GM10248 (cell line): ENCODE results near the gene PRF1.

Experiments used
- CTCF ChIA-PET: fragments of 300-600 bp; sonication (Branson Sonifier 250); formaldehyde crosslinking; extraction: SDS; loops from one replicate; lab custom pipeline; 2021; ENCODE audit warnings: antibody characterized with exemption; lab: Yijun Ruan, JAX
- POLR2A ChIA-PET: fragments of 350-650 bp; sonication (Branson Sonifier 250); formaldehyde crosslinking; extraction: SDS; loops from one replicate; lab custom pipeline; 2020; ENCODE audit warnings: antibody characterized with exemption; lab: Yijun Ruan, JAX
- DNase-seq: peaks from one replicate; pipeline ENCODE4 v3.0.0; 2012; ENCODE audit errors: extremely low spot score
- TF ChIP-seq, protein P1 (sequence below): IDR thresholded peaks from 2 replicates; pipeline ENCODE4 v1.5.1; 2012; ENCODE audit warnings: mild to moderate bottlenecking, low read depth; ENCODE audit errors: extremely low read depth, missing control alignments, control extremely low read depth

The PRF1 gene

DNA sequence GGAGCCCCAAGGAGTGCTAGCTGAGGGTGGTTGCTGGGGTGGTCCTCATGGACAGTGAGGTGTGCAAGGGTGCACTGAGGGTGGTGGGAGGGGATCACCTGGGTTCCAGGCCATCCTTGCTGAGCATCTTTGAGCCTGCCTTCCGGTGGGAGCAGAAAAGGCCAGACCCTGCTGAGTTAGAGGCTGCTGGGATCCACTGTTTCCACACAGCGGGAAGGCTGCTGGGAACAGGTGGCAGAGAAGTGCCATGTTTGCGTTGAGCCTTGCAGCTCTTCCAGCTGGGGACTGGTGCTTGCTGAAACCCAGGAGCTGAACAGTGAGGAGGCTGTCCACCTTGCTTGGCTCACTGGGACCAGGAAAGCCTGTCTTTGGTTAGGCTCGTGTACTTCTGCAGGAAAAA lies 34.9 kb downstream of the PRF1 start:
- DNase-seq: no peak
- POLR2A ChIA-PET: no interaction called here
- TF ChIP-seq, protein P1, sequence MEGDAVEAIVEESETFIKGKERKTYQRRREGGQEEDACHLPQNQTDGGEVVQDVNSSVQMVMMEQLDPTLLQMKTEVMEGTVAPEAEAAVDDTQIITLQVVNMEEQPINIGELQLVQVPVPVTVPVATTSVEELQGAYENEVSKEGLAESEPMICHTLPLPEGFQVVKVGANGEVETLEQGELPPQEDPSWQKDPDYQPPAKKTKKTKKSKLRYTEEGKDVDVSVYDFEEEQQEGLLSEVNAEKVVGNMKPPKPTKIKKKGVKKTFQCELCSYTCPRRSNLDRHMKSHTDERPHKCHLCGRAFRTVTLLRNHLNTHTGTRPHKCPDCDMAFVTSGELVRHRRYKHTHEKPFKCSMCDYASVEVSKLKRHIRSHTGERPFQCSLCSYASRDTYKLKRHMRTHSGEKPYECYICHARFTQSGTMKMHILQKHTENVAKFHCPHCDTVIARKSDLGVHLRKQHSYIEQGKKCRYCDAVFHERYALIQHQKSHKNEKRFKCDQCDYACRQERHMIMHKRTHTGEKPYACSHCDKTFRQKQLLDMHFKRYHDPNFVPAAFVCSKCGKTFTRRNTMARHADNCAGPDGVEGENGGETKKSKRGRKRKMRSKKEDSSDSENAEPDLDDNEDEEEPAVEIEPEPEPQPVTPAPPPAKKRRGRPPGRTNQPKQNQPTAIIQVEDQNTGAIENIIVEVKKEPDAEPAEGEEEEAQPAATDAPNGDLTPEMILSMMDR: no peak
- CTCF ChIA-PET: interaction anchor here (0.9 to 1.4 kb wide), 4 partner anchors 12 to 19 kb away, joined by 3 to 5 read pairs (median 4); no protein-coding TSS in a partner anchor

DNA sequence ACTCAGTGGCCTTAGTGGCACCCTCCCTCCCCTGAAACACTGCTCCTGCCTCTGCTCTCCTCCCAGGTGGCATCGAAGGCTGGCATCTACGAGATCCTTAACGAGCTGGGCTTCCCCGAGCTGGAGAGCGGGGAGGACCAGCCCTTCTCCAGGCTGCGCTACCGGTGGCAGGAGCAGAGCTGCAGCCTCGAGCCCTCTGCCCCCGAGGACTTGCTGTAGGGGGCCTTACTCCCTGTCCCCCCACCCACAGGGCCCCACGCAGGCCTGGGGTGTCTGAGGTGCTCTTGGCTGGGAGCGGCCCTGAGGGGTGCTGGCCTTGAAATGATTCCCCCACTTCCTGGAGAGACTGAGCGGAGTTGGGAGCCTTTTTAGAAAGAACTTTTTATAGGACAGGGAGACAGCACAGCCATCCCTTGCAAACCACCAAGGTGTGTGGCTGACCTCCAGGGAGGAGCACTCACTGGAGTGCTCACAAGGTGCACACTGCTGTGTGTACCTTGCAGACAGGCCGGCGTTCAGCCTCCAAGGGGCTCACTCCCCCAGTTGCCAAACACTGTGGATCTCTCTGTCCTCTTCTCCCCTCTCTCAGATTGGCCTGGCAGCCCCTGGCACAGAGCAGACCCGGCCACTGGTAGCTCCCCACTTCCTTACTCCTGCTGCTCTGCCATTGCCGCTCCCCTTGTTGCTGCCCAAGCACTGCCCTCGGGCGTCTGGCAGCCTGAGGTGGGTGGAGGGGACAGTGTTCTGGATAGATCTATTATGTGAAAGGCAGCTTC lies 35.8 kb downstream of the PRF1 start:
- DNase-seq: no peak
- POLR2A ChIA-PET: no interaction called here
- CTCF ChIA-PET: interaction anchor here (0.9 to 1.5 kb wide), 5 partner anchors 10 to 18 kb away, joined by 3 to 5 read pairs (median 4); no protein-coding TSS in a partner anchor
- TF ChIP-seq, protein P1: no peak

DNA sequence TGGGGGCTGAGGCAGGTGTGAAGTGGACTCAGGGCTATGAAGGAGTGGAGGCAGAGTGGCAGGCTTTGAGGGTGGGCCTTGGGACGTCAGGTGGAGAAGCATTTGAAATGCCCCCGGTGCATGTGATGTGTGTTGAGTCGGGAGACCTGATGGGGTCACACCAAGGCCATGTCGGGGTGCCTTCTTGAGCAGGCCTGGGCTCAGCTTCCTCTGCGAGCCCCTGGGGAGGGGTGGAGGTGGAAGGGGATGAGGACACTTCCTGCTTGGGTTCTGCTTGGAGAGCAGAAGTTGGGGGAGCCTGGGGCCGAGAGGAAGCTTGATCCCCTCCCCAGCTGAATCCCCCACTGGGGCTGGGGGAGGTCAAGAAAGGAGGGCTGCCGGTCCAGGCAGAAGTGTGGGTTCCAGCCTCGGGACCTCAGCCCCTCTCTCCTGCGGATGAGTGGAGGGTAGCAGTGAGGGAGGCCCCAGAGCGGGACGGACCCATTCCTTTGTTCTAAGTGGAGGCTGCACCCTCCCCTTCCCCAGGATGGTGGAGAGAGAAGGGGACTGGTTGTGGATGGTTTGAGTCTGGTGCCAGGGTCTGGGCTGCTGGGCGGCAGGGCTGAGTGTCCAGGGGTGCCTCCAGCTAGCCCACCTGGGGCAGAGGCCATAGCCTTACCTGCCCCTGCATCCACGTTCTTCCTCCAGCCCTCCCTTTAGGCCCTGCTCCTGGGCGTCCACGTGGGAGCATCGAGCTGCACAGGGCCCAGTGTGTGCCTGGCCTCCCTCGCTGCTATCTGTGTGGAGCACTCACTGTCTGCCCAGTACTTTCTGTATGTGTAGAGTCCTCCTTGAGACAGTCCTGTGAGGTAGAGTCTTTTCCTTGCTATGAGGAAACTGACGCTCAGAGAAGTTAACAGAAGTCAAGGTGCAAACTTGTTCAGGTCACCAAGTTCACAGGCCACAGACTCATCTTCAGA lies 36.7 kb downstream of the PRF1 start:
- TF ChIP-seq, protein P1: no peak
- ChIA-PET POLR2A (no interaction called here), CTCF (interaction anchor here (1.4 to 1.5 kb wide), 2 partner anchors 10 kb away, joined by 3 to 4 read pairs; no protein-coding TSS in a partner anchor)
- no peak for DNase-seq

DNA sequence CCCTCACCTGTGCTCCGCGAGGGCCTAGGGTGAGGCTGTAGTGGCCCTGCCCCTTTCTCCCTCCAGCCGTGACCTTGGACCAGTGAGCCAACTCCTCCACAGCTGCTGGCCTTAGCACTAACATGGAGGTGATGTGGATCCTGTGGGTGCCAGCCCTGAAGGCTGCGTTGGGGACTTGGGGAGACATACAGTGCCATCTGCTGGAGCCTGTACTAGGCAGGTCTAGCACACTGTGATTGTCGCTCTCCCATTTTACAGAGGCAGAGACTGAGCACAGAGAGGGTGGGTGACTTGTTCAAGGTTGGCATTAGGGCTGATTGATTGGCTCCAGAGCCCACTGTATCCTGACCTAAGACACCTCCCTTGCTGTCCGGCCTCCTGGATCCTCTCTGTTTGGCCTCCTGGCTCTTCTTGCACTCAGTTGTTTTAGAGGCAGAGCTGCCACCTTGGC lies 37.6 kb downstream of the PRF1 start:
- CTCF ChIA-PET: interaction anchor here (1.5 kb wide), 1 partner anchor 11 kb away, joined by 4 read pairs; no protein-coding TSS in a partner anchor
- TF ChIP-seq, protein P1: peak; percentile 28
- POLR2A ChIA-PET: no interaction called here
- no peak for DNase-seq

DNA sequence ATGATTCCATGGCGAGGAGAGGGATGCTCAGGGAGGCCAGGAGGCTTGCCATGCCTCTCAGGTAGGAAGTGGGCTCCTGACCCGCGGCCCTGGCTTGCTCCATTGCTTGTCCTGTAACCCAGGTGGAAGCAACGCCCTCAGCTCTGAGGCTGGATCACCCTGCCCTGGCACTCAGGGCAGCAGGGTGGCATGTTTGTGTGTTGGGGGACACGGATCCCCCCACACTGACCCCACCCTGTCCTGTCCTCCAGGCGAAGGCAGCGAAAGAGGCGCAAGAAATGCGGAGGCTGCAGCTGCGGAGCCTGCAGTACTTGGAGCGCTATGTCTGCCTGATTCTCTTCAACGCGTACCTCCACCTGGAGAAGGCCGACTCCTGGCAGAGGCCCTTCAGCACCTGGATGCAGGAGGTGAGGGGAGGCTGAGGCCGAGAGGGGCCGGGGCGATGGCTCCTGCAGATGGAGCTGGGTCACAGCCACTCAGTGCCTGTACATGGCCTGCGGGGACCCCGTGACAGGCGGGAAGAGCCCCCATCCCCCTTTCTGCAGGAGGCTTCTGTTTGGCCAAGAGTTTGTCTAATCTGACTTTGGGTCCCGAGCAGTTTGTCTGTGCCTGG lies 38.3 kb downstream of the PRF1 start:
- TF ChIP-seq, protein P1: no peak
- CTCF ChIA-PET: no interaction called here
- POLR2A ChIA-PET: no interaction called here
- no peak for DNase-seq

DNA sequence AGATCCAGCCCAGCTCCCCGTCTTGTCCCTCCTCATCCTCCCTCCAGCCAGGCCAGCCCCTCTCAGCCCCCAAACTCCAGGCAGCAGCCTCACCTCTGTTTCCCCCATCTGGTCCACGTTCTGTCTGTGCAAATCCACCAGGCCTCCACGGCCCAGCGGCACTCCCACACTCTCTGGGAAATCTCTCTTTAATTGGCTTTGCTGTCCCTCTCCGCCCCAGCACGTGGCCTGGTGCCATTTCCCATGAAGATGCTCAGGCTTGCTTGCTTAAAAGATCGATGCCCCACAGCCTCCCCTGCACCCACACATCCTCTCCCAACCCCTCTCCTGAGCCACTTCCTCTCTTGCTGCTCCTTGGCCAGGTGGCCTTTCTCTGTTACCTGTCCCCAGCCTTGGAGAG lies 39.3 kb downstream of the PRF1 start:
- TF ChIP-seq, protein P1: no peak
- CTCF ChIA-PET: no interaction called here
- POLR2A ChIA-PET: no interaction called here

More for the DNA sequence above, 39.3 kb downstream of the PRF1 start:
- no peak for DNase-seq
